HG03521 (cell line): ENCODE results near the gene PPP2R2D.

Experiments
- ATAC-seq: cut with Tn5 transposase; IDR thresholded peaks from one replicate; pipeline ENCODE4 v1.9.1; 2021; ENCODE audit warnings: mild to moderate bottlenecking, moderate library complexity; ENCODE audit not compliant: unreplicated experiment

PPP2R2D gene

DNA sequence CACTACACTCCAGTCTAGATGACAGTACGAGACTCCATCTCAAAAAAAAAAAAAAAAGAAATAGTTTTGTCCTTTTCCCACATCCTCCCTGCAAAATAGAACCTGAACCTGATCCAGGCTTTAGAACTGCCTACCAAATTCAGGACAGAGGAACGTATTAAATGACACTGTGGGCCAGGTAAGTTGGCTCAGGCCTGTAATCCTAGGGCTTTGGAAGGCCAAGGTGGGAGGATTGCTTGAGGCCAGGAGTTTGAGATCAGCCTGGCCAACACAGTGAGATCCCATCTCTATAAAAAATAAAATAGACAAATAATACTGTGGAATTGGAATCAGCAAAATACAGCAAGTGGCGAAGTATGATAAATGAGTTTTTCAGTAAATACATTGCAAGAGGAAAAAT lies 90.9 kb downstream of the PPP2R2D start:
- ATAC-seq: no peak

GRCh38 chr10:131993275-131993674 lies 92.5 kb downstream of the PPP2R2D start:
- ATAC-seq: no peak

DNA sequence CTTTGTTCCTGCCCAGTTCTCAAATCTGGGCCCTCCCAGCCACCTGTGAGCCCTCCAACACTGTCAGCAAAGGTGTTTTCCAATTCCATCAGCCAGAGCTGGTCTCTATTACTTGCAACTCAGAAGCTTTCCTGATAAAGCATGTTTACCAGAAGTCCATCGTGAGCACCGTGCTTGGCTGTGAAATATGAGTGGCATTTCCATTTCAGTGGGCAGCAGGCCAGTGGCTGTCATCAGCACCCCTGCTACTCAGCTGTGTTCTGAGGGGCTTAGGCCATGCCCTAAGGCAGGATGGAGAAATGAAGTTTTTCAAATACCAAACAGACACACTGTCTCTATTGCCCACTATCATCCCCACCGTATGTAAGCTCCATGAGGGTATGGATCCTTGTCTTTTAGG lies 93.6 kb downstream of the PPP2R2D start:
- ATAC-seq: no peak

- no peak for ATAC-seq
Observed at GRCh38 chr10:131996466-131997365, 95.9 kb downstream of the PPP2R2D start.

DNA sequence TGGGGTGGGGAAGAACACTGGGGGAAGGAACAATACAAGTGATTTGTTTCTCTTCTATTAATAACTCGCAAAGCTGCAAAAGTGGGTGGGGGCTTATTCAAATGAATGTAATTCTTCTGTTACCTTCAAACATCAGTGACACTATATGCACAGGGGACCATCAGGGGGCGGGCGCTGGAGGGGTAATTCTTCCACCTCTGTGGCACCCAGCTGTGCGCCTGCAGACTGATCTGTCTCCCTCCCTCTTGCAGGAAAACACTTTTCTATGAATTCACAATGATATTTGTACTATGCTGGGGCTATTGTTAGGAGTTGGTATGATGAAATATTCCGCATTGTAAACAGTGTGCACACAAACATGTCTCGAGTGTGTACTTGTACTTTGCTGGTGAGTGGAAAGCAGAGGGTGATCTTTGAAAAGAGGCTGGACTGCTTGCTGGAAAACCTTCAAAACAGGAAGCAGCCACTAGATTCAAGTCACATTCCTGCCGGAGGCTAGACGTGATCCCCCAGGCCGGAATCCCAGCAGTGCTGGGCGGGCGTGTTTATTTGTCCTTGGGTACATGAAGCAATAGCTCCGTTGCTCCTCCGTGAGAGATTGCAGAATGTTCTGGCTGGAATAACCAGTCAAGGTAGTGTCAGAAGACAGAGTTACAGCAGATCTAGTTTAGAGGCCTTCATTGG lies 96.7 kb downstream of the PPP2R2D start:
- ATAC-seq: no peak

DNA sequence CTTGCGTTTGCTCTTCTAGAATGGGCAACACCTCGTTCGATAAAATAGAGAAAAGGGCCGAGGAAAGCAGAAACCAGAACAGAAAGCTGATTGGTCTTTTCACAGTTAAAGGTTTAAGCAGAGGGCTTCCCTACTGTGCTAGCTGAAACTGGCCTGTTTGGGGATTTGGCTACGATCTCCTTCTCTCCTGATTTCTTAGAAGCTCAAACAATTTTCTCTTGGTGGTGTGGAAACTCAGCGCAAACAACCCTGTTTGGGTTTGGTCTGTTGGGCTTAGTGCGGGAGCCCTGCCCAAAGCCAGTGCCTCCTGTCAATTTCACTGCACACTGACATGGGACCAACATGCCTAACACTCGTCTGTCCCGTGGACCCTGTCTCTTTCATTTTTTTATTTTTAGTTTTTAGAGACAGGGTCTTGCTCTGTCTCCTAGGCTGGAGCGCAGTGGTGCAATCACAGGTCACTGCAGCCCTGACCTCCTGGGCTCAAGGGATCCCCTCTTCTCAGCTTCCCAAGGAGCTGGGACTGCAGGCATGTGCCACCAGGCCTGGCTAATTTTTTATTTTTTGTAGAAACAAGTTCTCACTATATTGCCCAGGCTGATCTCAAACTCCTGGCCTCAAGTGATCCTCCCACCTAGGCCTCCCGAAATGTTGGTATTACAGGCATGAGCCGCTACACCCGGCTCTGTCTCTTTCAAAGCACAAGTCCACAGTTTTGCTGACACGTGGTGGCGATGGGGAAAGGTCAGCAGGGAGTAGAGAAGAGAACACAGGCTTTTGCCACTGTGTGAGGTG lies 97.4 kb downstream of the PPP2R2D start:
- ATAC-seq: no peak

DNA sequence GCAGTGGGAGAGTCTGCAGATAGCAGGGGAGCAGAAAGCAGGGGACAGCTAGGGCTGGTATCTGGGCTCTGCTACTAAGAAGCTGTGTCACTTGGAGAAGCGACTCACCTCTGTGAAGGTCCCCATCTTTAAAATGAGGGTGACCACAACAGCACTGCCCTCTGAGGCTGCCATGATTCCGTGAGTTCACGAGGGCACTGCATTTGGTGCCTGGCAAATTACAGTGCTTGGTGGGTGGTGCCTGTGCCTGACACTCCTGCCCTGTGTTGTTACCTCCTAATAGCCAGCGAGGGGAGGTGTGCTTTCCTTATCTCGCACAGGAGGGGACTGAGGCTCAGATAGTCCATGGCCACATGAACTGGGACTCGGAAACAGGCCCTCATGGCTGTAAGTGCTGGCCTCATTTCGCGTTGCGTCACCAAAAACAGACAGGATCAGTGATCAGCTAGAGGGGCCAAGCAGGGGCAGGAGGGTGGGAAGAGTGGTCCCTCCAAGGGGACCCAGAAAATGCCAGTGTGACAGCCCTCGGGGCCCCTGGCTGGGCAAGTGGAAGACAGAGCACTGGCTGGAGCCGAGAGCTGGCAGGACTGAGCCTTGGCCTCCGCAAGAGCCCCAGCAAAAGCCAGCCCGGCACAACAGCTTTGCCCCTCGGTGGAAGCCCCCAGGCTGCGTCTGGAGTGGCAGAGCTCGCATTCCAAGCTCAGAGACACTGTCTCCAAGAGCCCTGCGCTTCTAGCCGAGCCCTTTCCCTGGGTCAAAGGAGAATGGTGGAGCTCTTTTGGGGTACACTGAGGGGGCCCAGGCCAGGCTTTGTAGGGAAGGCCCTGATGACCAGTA lies 98.3 kb downstream of the PPP2R2D start:
- no peak for ATAC-seq

DNA sequence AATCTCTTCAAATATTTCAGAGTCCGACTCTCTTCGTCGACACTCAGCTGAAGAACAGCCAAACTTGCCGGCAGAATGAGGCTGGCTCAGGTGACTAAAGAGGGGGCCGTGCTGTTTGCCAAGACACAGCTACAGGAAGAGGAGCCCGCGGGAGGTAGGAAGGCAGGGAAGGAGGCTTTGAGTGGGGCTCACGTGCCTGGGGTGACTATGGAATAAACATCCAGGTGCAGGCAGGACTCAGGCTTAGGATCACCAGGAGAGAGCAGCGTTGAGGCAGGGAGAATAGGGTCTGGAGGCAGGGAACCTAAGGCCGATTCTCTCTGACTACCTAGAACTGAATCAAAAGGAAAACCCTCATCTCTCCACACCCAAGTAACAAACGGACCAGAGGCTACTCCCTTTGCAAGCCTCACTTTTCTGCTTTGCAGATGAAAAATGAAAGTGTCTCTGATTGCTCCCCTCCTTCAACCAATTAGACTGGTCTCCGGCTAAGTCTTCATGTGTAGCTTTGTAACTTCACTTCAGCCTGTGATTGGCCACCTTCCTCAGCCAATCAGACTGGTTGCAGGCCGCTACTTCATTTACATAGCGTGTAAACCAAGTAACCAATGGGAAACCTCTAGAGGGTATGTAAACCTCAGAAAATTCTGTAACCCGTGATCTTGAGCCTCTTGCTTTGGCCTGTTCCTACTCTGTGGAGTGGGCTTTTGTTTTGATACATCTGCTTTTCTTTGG lies 100.6 kb downstream of the PPP2R2D start:
- ATAC-seq: no peak

GRCh38 chr10:132002004-132002403 lies 101.2 kb downstream of the PPP2R2D start:
- ATAC-seq: no peak

- no peak for ATAC-seq
Observed at GRCh38 chr10:132003282-132003924, 102.6 kb downstream of the PPP2R2D start.

GRCh38 chr10:132004052-132004451 lies 103.2 kb downstream of the PPP2R2D start:
- no peak for ATAC-seq

DNA sequence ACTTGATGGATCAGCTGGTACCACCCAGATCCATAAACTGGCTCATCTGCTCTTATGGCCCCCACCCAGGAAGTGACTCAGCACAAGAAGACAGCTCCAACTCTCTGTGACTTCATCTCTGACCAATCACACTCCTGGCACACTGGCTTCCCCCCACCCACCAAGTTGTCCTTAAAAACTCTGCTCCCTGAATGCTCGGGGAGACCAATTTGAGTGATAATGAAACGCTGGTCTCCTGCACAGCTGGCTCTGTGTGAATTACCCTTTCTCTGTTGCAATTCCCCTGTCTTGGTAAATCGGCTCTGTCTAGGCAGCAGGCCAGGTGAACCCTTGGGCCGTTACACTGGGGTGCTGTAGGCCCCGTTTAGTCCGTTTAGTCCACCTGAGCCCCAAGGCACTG lies 104.3 kb downstream of the PPP2R2D start:
- no peak for ATAC-seq

DNA sequence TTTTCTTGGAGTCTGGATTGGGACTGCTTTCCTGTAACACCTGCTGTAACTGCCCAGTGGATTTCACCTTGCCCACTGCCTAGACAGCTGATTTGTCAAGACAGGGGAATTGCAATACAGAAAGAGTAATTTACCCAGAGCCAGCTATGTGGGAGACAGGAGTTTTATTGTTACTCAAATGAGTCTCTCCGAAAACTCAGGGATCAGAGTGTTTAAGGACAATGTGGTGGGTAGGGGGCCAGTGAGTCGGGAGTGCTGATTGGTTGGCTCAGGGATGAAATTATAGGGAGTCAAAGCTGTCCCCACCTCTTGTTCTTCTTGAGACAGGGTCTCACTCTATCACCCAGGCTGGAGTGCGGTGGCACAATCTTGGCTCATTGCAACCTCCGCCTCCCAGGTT lies 106.2 kb downstream of the PPP2R2D start:
- ATAC-seq: no peak

DNA sequence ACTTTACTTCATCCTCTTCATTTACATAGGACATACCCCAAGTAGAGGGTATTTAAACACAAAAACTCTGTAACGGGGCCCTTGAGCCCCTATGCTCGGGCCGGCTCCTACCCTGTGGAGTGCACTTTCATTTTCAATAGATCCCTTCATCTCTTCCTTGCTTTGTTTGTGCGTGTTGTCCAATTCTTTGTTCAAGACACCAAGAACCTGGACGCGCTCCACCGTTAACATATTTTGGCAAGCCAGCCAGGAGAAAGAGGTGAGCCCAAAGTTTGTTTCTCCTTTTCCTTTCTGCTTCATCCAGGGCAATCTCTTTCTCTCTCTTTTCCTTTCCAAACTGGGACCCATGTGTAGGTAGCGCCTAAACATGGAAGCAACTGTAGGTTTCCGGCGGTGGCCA lies 106.9 kb downstream of the PPP2R2D start:
- ATAC-seq: no peak
